ENCODE measurements around the gene SUSD1.

GRCh38 chr9:112224401-112225289 lies 49.5 kb upstream of the SUSD1 start:
- TF ChIP-seq POLR2A (IDR thresholded peaks at IDR 0.05; ENCODE audit: low read depth) (no peak), CTCF (IDR thresholded peaks at IDR 0.05) (no peak), EP300 (IDR thresholded peaks at IDR 0.05) (no peak), POLR2AphosphoS5 (IDR thresholded peaks at IDR 0.05) (no peak)
